WERI-Rb-1 (cell line): ENCODE results near the gene MEIOB.
"Not testable (repeated sequence)": the region's sequence is repeated elsewhere in the genome, so short reads cannot be mapped to it uniquely, and the experiment has no call there.

Experiments used
- DNase-seq: peaks from one replicate; pipeline ENCODE4 v3.0.0-alpha.2; 2020
- H3K27ac ChIP-seq: fragments of 250-450 bp; sonication (Bioruptor Pico); 2 replicates; pipeline ENCODE4 v1.5.1; 2020; ENCODE audit warnings: mild to moderate bottlenecking, moderate library complexity
- H3K27me3 ChIP-seq: fragments of 250-450 bp; sonication (Bioruptor Pico); 2 replicates; pipeline ENCODE4 v1.5.1; 2021; ENCODE audit warnings: mild to moderate bottlenecking, low read depth, moderate library complexity; ENCODE audit not compliant: insufficient read depth, severe bottlenecking
- H3K36me3 ChIP-seq: fragments of 250-450 bp; sonication (Bioruptor Pico); 2 replicates; pipeline ENCODE4 v1.5.1; 2020; ENCODE audit warnings: mild to moderate bottlenecking, moderate library complexity
- H3K4me3 ChIP-seq: 2 replicates; pipeline ENCODE4 v1.5.1; 2011; ENCODE audit warnings: low read depth, mild to moderate bottlenecking, control low read depth, low read length
- H3K9me3 ChIP-seq: fragments of 250-450 bp; sonication (Bioruptor Pico); 2 replicates; pipeline ENCODE4 v1.5.1; 2021; ENCODE audit warnings: mild to moderate bottlenecking, moderate library complexity; ENCODE audit not compliant: severe bottlenecking
- CTCF ChIP-seq: IDR thresholded peaks from 2 replicates; pipeline ENCODE4 v1.5.1; 2011; ENCODE audit warnings: low read depth, mild to moderate bottlenecking, control low read depth, inconsistent platforms, low read length

Gene MEIOB

GRCh38 chr16:1903845-1904840, 32.2 kb upstream of the MEIOB start:
- H3K36me3 ChIP-seq = no peaks in the 10 kb centered on the region
- no peaks in the 10 kb centered on the region for H3K27me3 ChIP-seq
- no peak overlapping the region for H3K4me3 ChIP-seq
- DNase-seq = no peak
- no peaks in the 10 kb centered on the region for H3K9me3 ChIP-seq
- TF ChIP-seq CTCF = no peak
- no peak overlapping the region for H3K27ac ChIP-seq

GRCh38 chr16:1903220-1903574, 31.2 kb upstream of the MEIOB start:
- DNase-seq = no peak
- H3K4me3 ChIP-seq = no peak overlapping the region
- no peak for TF ChIP-seq CTCF
- H3K36me3 ChIP-seq = no peaks in the 10 kb centered on the region
- no peak overlapping the region for H3K27ac ChIP-seq
- no peaks in the 10 kb centered on the region for H3K9me3 ChIP-seq
- no peaks in the 10 kb centered on the region for H3K27me3 ChIP-seq

- no peak for DNase-seq
- Histone ChIP-seq H3K27ac (no peak overlapping the region), H3K4me3 (no peak overlapping the region), H3K36me3 (no peaks in the 10 kb centered on the region), H3K9me3 (no peaks in the 10 kb centered on the region), H3K27me3 (no peaks in the 10 kb centered on the region)
- no peak for TF ChIP-seq CTCF
Measured at GRCh38 chr16:1902547-1903219, 30.7 kb upstream of the MEIOB start.

- Histone ChIP-seq H3K36me3 (no peaks in the 10 kb centered on the region), H3K9me3 (no peaks in the 10 kb centered on the region), H3K27me3 (no peaks in the 10 kb centered on the region), H3K27ac (no peak overlapping the region), H3K4me3 (no peak overlapping the region)
- DNase-seq = no peak
- no peak for TF ChIP-seq CTCF
Measured at GRCh38 chr16:1900452-1900774, 28.4 kb upstream of the MEIOB start.

GRCh38 chr16:1899641-1900451, 27.9 kb upstream of the MEIOB start:
- DNase-seq = no peak
- Histone ChIP-seq H3K27me3 (no peaks in the 10 kb centered on the region), H3K4me3 (no peak overlapping the region), H3K27ac (no peak overlapping the region), H3K9me3 (no peaks in the 10 kb centered on the region), H3K36me3 (no peaks in the 10 kb centered on the region)
- no peak for TF ChIP-seq CTCF

GRCh38 chr16:1897692-1898091, 25.7 kb upstream of the MEIOB start:
- not testable (repeated sequence) for H3K27me3 ChIP-seq, H3K9me3 ChIP-seq, H3K36me3 ChIP-seq, DNase-seq, H3K4me3 ChIP-seq, H3K27ac ChIP-seq
